HG03066 (cell line): ENCODE measurements around the gene KIF2C.
"Not testable (repeated sequence)": the region's sequence is repeated elsewhere in the genome, so short reads cannot be mapped to it uniquely, and the experiment has no call there.

Experiments
- ATAC-seq: cut with Tn5 transposase; IDR thresholded peaks from one replicate; pipeline ENCODE4 v1.9.1; 2021; ENCODE audit warnings: low read depth; ENCODE audit not compliant: unreplicated experiment

Gene KIF2C

DNA sequence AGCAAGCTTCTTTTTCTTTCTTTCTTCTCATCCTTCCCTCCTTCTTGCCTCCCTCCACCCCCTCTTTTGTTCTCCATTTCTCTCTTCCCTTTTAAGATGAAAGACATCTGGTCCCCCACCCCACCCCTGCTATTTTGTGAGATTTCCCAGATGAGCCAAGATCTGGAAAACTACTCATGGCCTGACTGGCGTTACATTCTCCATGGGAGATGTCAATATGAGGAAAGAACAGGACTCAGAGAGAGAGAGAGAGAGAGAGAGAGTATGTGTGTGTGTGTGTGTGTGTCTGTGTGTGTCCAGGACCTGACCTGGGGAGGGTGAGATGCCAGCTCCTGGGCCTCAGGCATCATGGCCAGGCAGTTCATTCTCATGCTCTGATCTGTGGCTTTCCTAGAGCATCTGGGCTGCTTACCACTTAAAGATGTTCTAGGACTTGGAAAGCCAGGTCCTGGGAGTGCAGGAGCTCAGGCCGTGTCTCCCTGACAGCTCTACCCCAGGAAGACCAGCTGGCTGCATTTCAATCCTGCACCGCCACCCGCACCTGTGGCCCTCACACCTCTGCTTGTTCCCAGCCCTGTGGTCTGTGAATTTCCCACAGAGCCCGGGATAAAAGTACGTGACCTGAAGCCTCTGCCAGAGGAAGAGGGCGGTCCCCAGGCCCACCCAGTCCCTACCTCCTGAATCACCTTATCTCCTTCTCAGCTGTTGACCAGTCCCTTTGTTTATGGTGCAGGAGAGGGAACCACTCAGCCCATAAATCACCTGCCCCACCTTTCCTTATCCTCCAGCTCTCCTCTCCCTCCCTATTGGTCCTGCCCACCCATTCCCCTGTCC is 51.5 kb downstream of the KIF2C start:
- ATAC-seq: no peak

DNA sequence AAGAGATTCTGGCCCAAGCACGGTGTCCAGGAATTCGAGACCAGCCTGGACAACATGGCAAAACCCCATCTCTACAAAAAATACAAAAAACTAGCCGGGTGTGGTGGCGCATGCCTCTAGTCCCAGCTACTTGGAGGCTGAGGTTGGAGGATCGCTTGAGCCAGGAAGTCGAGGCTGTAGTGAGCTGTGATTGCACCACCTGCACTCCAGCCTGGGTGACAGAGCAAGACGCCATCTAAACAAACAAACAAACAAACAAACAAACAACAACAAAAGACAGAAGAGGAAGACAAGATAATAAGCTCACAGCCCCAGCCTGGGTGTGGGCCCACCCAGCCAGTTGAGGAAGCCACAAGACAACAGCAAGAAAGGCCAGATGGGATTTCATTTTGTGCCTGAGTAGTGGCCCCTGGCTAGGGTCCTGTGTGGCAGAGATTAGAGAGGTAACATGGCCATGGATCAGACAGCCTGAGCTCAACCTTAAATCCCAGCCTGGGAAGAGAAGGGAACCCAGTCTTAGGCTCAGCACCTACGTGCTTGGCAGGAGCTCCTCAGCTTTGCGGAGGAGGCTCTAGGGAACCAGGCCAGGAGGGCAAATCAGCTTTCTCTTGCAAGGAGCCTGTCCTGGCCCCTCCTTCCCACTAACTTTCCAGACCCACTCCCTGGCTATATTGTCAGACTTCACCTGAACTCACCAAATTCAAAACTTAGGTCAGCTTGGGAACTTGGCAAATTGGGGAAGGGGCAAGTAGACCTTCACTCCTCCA is 53.3 kb downstream of the KIF2C start:
- ATAC-seq: no peak

DNA sequence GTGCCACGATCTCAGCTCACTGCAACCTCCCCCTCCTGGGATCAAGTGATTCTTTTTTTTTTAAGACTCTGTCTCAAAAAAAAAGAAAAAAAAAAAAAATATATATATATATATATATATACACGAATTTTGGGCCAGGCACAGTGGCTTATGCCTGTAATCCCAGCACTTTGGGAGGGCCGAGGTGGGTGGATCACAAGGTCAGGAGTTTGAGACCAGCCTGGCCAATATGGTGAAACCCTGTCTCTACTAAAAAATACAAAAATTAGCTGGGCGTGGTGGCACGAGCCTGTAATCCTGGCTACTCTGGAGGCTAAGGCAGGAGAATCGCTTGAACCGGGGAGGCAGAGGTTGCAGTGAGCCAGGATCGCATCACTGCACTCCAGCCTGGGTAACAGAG is 58.2 kb downstream of the KIF2C start:
- ATAC-seq: not testable (repeated sequence)

DNA sequence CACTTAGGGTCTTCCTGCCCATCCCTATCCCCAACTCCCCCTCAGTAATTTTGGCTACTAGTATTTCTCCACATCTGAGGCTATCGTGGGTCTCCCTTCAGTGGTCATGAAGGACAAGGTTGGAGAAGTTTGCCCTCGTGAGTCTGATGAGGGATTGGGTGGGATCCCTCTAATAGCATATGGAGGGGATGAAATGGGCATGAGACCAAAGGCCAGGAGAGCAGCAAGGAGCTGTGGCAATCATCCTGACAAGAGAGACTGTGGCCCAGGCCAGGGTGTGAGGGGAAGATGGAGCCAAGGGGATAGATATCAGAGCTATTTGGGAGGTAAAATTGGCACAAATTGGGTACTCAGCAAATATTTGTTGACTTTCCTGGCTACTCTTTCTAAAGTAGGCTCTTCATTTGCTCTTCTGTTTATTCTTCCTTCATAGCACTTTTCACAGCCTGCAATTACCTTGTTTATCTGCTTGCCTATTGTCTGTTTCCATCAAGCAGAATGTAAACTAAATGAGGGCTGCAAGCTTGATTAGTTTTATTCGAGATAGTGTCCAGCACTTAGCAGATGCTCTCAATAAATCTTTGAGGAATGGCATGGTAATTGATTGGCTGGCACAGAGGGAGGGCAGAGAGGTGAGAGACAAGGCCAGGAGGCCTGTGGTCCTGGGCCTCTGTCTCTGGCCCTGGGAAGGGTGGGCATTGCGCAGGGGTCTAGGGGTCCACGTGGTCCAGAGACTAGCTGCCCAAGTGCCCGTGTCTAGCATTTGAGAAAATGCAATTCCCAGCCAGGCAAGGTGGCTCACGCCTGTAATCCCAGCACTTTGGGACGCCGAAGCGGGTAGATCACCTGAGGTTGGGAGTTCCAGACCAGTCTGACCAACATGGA is 59.1 kb downstream of the KIF2C start:
- no peak for ATAC-seq

DNA sequence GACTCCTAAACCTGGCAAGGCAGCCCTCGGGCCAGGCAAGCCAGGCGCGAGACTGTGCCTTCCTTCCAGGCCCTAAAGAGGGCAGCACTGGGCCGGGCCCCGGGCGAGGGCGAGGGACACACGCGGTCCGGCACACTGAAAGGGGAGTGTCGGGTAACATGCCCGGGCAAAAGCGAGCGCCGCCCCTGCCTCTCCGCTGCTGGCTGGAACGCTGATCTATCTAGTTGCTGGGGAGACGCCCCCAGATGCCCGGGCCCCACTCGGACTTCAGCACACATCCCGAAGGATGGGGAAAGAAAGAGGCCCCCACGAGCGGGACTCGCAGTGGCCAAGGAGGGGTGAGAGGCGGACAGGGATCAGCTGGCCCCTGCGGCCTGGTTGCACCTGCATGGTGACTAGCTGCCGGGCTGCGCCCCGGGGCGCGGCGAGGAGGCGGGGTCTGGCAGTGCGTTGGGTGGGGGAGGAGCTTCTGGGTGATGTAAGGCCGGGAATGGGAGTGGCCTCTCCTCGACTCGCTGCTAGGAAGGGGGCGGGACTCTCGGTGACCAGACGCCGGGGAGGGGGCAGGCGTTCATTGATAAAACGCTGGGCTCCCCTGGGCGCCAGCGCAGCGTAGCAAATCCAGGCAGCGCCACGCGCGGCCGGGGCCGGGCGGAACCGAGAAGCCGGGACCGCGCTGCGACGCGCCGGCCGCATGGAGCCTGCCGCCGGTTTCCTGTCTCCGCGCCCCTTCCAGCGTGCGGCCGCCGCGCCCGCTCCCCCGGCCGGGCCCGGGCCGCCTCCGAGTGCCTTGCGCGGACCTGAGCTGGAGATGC is 60.3 kb downstream of the KIF2C start, which contains the start of gene PLK3:
PLK3 (plus strand) TSS at position 608 of the 815 bp plus-strand sequence; CDS start at position 695, 87 bp downstream.
- peak; percentile 89 for ATAC-seq

DNA sequence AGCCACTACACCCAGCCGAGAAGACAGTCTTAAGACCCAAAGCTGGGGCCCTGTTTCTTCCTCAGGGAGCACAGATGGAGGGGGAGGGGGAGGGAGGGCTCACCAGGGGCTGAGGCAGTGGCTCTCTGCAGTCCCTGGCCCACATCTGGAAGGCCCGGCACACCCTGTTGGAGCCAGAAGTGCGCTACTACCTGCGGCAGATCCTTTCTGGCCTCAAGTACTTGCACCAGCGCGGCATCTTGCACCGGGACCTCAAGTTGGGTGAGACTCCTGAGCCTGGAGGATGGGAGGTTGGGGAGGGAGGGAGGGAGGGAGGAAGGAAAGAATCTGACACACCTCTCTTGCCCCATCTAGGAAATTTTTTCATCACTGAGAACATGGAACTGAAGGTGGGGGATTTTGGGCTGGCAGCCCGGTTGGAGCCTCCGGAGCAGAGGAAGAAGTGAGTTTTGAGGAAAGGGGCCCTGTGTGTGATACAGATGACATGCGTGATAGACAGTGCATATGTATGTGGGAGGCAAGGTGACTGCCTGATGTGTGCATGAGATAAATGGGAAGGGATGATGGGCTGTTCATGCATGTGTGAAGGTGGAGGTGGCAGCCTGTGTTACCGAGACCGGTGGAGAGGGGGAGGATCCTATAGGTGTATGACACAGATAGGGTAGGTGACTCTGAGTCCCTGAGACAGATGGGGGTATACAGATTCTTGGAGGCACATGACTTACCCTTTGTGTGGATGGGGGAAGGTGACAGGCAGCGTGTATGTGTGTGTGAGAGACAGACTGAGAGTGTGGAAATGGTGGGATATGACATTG is 62.1 kb downstream of the KIF2C start:
- ATAC-seq: no peak

DNA sequence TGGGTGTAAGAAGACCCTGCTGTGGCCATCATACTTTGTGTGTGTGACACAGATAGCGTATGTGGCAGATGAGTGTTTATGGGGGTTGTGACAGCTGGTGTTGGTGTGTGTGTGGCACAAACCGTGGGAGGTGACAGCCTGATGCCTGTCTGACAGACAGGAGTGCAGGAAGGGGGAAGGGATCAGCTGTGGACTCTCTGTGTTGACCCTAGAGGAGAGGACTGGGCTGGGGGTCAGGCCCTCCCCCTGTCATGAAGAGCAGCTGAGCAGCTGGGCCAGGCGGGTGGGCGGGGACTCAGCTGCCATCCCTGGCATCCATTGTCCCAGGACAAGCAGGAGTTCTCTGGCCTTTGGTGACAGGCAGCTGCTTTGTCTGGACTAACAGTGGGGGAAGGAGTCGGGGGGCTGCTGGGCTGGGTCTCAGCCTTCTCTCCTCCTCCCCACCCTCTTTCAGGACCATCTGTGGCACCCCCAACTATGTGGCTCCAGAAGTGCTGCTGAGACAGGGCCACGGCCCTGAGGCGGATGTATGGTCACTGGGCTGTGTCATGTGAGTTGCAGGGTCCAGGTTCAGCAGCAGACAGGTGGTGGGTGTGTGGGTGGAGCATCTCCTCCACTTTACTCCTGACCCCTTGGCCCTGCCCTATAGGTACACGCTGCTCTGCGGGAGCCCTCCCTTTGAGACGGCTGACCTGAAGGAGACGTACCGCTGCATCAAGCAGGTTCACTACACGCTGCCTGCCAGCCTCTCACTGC is 62.8 kb downstream of the KIF2C start:
- ATAC-seq: no peak

DNA sequence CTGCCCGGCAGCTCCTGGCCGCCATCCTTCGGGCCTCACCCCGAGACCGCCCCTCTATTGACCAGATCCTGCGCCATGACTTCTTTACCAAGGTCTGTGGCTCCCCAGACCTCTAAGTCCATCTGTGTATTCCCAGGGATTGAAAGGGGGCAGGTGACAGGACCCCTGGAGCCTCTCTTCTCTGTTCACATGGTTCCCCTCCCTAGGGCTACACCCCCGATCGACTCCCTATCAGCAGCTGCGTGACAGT is 63.4 kb downstream of the KIF2C start:
- no peak for ATAC-seq

DNA sequence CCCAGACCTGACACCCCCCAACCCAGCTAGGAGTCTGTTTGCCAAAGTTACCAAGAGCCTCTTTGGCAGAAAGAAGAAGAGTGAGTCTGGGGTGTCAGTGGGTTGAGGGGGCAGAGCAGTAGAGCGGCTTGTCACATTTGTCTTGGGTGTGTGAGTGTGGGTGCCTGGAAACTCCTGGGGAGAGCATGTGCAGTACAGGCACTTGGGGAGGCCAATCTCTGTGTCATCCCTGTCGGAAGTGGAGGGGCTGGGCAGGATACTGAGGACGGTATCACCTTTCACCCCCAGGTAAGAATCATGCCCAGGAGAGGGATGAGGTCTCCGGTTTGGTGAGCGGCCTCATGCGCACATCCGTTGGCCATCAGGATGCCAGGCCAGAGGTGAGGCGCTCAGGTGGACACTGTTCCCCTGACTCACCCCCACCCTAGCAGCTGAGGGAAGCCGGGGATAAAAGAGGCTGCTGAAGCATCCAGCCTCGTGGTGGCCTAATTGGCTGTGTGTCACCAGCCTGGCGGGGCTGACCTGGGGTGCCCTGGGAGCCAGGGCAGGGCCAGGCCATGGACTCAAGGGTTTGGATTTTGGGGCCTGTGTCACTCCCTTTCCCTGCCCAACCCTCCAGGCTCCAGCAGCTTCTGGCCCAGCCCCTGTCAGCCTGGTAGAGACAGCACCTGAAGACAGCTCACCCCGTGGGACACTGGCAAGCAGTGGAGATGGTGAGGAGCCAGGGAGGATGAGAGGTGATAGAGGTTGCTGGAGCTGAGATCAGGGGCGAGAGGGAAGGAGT is 63.9 kb downstream of the KIF2C start:
- no peak for ATAC-seq

DNA sequence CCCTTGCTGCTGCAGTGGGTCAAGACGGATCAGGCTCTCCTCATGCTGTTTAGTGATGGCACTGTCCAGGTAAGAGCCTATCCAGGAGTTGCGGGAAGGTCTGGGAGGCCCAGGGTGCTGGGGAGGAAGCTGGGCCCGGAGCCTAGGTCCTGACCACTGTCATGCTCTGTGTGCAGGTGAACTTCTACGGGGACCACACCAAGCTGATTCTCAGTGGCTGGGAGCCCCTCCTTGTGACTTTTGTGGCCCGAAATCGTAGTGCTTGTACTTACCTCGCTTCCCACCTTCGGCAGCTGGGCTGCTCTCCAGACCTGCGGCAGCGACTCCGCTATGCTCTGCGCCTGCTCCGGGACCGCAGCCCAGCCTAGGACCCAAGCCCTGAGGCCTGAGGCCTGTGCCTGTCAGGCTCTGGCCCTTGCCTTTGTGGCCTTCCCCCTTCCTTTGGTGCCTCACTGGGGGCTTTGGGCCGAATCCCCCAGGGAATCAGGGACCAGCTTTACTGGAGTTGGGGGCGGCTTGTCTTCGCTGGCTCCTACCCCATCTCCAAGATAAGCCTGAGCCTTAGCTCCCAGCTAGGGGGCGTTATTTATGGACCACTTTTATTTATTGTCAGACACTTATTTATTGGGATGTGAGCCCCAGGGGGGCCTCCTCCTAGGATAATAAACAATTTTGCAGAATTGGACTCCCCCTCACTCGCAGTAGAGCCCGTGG is 65.8 kb downstream of the KIF2C start:
- no peak for ATAC-seq

DNA sequence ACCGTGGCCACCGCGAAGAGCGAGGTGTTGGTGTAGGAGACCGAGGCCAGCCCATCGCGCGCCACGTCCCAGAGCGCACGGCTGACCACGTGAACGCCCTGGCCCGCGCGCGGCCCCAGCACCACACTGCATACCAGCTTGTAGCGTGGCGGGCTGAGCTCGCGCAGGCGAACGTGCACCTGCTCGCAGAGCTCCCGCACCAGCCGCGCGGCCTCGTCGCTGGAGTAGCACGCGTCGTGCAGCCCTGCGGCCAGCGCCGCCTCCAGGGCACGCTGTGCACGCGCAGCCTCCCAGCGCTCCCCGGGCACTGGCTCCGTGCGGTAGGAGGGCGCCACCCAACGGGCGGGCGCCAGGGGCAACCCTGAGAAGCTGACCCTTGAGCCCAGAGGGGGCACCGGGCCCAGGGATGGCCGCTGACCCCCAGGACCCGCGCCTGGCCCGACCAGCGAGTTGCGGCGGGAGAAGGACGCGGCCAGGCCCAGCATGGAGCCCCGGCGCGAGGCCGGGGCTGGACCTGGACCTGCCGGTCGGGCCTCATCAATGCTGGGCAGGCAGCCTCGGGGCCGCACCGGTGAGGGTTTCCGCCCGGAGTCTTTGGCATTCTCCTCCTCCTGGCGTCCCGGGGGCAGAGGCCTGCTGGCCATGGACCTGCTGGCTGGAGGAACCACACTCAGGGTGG is 66.5 kb downstream of the KIF2C start:
- ATAC-seq: no peak

DNA sequence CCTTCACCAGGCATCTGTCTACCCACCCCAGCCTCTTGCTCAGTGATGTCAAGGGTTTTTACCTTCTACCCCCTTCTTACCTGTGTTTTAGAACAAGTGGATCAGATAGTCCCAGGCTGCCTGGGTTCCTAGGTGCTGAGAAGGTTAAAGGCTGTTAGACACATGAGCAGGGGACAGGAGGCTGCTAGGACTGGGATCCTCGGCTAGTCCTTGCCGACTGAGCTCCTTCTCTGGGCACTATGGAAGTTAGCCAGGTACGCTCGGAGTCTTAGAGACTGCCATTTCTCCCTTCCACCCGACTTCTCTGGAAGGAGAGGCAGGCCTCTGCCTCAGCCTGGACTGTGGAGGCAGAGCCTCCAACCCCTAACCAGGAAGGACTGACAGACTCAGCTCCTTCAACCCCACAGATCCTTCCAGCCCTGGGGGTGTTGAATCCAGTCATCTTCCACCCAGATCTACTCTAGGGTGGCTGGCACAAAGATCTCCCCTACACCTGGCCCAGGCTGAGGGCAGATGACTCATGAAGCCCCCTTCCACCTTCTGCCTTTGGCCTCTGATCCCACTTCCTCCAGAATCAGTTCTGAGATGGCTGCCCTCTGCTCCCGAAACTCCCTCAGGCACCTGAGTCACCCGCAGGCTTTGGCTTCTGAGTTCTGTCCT is 67.2 kb downstream of the KIF2C start, which contains the start of gene DYNLT4:
DYNLT4 (minus strand) TSS at position 648 of the 660 bp plus-strand sequence. CDS start 683 bp downstream, outside the sequence.
- ATAC-seq: no peak

DNA sequence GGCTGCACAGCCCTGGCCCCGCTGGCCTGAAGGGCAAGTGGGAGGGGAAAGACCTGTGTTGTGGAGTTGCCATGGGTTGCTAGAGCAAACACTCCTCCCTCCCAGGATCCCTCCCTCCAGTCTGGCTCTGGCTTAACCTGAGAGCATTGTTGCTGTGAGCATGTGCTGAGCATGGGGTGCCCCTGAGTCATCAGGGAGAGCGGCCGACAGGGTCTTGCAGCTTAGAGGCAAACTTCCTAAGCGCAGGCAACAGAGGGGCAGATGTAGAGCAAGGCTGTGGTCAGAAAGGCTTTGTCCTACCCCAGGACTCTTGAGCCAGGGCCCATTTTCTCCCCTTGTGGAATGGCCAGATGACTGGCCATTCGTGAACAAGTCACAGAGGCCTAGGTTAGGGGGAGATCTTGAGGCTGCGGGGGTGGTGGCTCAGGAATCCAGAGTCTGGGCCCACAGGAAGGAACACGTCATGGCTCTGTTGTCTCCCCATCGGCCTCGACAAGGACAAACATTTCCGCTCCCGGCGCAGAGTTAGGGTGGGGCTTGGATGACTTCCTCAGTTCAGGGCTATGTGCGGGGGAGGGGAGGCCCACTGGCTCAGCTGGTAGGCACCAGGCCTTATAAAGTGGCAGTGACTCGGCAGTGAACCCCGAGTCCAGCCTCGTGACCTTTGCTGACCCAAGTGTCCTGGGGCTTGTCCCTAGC is 67.9 kb downstream of the KIF2C start:
- ATAC-seq: peak; percentile 34

DNA sequence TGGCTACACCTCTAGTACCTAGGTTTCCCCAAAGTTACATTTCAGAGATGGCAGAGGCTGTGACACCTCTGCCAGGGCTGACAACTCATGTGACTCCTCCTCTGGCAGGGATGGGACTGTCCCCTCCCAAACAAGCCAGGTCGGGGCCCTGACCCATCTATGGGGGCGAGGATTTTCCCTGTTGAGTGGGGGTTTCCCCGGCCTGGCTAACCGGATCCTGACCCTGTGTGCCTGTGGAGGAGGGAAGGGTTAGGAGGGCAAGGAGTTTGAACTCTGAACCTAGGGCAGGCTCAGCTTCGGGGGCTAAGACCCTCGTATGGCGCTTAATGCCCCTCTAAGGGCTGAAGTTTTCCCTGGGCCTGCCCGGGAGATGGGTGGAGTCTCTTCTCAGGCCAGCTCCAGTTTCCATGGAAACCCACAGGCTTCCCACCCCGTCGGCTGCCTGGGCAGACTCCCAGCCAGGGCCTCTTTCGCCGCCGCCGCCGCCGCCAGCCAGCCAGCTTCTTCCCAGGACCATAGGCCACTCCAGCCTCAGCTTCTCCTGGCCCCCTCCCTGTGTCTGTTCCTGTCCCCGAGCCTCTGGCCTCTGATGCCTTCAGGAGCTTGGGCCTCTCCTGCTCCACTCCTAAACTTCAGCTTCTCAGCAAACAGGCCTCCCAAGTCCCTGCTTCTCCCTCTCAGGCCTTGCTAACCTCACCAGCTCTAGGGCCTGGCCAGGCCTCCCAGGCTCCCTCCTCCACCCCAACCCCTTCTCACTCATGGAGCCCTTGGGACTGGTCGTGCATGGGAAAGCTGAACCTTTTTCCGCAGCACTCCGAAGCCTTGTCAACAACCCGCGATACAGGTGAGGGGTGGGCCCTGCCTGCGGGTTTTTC is 68.7 kb downstream of the KIF2C start, which contains the start of gene BTBD19:
BTBD19 (plus strand) TSS at position 461 of the 875 bp plus-strand sequence; CDS start at position 759, 298 bp downstream.
- peak; percentile 25 for ATAC-seq
